HG03097 (cell line): ENCODE measurements around the gene YIPF3.

Experiments used
- ATAC-seq: cut with Tn5 transposase; IDR thresholded peaks from one replicate; pipeline ENCODE4 v1.9.1; 2021; ENCODE audit not compliant: unreplicated experiment, low FRiP score

The YIPF3 gene

GRCh38 chr6:43493833-43494232, 22.9 kb downstream of the YIPF3 start:
- no peak for ATAC-seq

DNA sequence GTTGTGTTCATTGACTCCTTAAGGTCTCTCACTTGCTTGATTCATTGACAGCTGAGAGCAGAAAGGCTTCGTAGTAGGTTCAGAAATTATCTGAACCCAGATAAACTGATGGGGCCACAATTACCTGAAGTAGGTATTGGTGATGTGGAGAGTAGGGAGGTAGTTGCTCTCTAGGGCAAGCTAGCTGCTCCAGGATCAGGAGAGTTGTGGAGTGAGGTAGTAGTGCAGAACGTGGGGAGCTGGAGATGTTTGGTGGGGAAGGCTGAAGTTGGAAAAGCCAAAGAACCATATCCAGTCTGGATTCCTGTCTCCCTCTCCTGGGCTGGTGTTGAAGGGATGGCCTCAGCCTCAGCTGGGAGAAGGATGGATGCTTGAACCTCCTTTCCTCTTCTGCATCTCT, 23.5 kb downstream of the YIPF3 start:
- no peak for ATAC-seq

DNA sequence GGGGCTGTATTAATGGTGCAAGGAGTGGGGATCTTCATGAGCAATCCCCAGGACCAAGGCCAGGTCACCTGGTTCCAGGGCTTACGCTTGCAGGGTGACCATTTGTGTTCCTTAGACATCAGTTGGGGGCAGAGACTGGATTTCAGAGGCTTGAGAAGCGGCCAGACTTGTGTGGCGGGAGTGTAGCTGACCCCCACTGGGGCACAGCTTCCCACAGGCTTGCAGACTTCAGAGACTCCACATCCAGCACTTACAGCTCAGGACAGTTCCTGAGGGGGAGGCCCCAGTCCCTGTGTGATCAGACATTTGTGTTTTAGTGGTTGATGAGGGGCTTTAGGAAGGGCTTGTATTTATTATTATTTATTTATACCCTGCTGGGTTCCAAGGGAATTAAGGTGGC, 24.1 kb downstream of the YIPF3 start:
- ATAC-seq: no peak

- no peak for ATAC-seq
These were observed 24.7 kb downstream of the YIPF3 start for GRCh38 chr6:43491750-43492661.

GRCh38 chr6:43490523-43490939, 26.2 kb downstream of the YIPF3 start:
- ATAC-seq: no peak

- ATAC-seq: no peak
These were observed 27.3 kb downstream of the YIPF3 start for GRCh38 chr6:43489277-43490072.

DNA sequence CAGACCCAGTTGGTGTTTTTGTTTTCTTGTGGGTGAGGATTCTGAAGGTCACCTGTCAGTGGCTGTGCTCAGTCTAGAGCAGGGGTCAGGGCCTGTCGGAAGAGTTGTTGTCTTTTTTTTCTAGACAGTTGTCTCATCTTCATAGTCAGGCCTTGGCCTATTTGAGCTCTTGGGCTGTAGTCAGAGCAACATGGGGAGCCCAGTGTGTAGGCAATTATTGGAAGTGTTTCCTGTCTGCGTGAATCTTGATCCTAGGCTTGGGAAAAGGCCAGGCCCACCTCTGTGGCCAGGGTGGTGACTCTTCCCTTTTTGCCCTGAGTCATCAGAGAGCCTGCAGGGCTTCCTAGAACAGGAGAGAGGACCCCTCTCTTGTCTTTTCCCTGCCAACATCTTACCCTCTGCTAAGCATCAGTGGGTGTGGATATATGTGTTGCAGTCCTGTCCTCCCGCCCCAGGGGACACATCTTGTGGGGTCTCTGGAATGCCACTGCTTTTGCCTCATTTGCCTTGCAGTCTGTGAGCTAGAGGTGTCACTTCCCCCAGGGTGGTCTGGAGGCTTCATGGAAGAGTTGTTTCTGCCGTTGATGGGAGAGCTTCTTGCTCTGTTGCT, 28.0 kb downstream of the YIPF3 start:
- ATAC-seq: no peak

DNA sequence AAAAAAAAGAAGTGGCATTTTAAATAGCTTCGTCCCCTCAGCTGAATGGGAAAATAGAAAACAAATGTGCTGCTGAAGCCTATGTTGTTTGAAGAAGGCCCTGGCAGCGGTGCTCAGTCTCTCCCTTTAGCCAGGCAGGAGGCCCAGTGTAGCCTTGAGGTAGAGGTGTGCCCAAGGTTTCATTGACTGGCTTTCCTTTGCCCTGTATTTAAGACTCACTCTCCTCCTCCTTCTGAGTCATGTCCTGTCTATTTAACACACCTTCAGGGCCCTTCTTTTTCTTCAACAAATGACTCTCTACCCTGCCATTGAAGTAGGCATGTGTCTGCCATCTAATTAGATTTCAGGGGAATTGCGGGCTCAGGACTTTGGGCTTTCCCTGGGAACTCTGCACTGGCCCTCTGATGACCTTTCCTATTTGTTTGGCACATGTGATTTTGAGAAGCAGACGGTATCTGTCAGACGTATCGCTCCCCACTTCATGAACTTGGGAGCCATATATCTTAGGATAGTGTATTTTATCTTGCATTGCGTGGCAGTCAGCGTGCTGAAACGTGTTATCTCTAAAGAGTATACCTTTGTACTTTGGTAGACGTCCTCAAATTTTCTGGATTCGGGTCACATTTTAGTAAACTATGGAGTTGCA, 35.0 kb downstream of the YIPF3 start:
- no peak for ATAC-seq

GRCh38 chr6:43481075-43481474, 35.7 kb downstream of the YIPF3 start:
- no peak for ATAC-seq

DNA sequence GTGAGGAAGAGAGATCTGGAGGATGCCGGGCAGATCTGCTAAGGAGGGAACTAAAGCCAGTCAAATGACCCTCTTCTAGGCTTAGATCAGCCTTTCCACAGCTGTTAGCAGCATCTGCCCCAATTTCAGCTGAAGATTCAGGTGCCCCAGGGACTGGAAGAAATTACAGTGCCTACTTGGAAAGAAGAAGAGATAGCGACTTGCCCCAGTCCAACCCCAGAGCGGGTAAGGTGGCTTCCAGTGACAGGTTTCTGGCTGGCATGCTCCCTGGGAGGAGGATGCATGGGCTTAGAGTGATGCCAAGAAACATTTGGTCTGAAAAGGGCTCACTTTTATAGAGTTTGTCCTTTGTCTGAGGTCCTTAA, 38.7 kb downstream of the YIPF3 start:
- no peak for ATAC-seq

DNA sequence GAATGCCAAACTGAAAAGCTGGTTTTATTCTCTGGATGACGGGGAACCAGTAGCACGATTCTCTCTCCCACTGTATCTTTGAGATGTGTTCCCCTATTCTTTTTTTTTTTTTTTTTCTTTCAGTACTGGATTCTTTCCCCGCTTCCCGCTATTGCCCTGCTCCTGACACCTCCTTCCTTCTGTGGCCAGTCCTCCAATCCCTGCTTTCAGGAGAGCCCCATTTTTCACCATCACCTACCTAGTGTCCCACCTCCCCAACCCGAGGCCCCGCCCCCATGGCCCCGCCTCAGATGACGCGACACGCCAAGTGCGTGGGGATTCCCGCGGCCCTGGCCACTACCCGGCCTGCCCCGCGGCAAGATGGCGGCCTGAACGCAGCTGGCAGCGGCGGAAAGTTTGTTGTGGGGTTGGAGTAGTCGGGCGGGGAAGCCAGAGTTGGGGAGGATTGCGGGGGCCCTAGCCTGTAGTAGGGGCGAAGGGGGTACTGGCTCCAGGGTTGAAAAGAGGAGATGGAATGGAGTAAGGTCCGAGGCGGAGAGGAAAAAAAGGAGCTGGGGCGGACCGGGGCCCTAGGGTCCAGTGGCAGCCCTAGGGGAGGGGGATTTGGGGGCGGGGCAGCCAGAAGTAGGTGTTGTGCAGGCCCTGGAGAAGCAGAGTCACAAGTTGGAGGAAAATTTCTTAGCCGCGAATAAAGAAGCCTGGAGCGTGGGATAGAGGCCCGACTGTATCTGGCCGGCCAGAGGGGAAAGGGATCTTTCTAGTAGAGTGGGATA, 39.3 kb downstream of the YIPF3 start, which contains the start of gene TJAP1:
Gene TJAP1, plus strand, starts transcription at position 336 of the 773 bp plus-strand sequence. CDS start 21,432 bp downstream, outside the sequence.
- ATAC-seq: no peak

- ATAC-seq: no peak
These were observed 40.0 kb downstream of the YIPF3 start for GRCh38 chr6:43476746-43477145.

- no peak for ATAC-seq
These were observed 41.2 kb downstream of the YIPF3 start for GRCh38 chr6:43475516-43475915.

DNA sequence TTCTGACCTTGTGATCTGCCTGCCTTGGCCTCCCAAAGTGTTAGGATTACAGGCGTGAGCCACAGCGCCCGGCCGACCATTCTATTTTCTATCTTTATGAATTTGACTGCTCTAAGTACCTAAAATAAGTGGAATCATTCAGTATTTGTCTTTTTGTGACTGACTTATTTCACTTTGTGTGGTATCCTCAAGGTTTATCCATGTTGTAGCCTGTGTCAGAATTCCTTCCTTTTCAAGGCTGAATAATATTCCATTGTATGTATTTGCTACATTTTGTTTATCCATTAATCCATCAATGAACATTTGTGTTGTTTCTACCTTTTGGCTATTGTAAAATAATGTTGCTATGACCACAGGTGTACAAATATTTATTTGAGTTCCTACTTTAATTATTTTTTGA, 44.2 kb downstream of the YIPF3 start:
- no peak for ATAC-seq

DNA sequence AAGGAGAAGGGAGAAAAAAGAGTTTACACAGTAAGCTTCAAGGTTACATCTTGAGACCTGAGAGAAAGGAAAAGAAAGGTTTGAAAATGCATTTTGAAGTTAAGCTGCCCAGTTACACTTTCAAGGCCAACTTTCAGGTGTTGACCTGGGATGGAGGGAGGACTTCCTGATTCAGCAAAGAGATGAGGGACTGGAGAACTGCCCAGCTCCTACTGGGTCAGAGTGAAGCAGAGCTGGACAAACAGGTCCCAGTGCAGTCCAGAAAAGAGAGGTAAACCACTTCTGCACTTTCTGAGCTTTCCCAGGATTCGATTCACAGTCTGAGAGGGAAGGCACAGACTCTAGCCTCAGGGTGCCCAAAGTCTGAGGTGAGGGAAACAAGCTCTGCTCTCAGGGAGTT, 45.3 kb downstream of the YIPF3 start:
- no peak for ATAC-seq

DNA sequence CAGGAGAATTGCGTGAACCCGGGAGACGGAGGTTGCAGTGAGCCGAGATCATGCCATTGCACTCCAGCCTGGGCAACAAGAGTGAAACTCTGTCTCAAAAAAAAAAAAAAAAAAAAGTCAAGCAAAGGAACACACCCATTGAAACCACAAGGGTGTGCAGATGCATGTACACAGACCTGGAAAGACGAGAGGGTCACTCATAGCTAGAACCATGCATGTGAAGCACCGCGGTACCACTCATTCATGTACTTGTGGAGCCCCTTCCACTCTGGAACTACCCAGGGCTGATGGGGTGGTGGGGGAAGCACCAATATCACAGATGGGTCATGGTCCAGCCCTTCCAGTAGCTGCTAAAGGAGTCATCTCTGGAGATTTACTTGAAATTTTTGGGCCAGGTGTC, 46.8 kb downstream of the YIPF3 start:
- ATAC-seq: no peak

GRCh38 chr6:43468748-43469681, 47.7 kb downstream of the YIPF3 start:
- no peak for ATAC-seq

- no peak for ATAC-seq
These were observed 48.5 kb downstream of the YIPF3 start for GRCh38 chr6:43468240-43468639.

DNA sequence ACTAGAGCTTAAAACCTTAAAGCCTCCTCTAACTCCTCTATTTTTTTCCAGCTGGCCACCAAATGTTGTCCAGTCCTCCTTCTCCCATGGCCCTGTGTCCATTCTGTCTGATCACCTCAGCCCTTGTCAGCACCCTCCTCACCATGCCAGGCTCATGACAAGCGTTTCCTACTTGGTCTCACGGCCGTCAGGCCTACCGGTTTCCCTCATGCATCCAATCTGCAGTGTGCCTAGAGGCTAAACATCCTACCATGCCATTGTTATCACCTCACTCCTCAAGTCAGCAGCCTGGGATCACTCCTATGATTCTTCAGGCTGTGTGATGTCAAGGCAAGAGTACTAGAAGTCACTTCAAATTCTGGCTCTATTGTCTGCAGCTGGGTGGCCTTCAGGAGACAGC, 49.0 kb downstream of the YIPF3 start:
- ATAC-seq: no peak
